GM23248 (cell line): ENCODE measurements around the gene PELO. TPM values are rescaled to one million over a fixed set of nuclear protein-coding genes. Genes with fewer than 3 reads are reported as not detected.

Experiments
- DNase-seq: peaks from one replicate; pipeline ENCODE4 v3.0.0-alpha.2; 2015
- H2AFZ ChIP-seq: fragments of 200-600 bp; sonication (generic); 2 replicates; pipeline ENCODE4 v1.6.1; 2016; ENCODE audit warnings: antibody characterized with exemption
- H3F3A ChIP-seq: fragments of 200-600 bp; sonication (generic); 2 replicates; pipeline ENCODE4 v1.6.1; 2016; ENCODE audit warnings: mild to moderate bottlenecking, antibody characterized with exemption, mixed run types; ENCODE audit not compliant: insufficient read depth
- H3K27ac ChIP-seq: fragments of 200-600 bp; sonication (generic); 2 replicates; pipeline ENCODE4 v1.5.1; 2016; ENCODE audit warnings: mild to moderate bottlenecking
- H3K27me3 ChIP-seq: fragments of 200-600 bp; sonication (generic); replicated peaks from 2 replicates; pipeline ENCODE4 v1.6.1; 2016; ENCODE audit warnings: mild to moderate bottlenecking; ENCODE audit not compliant: insufficient read depth
- H3K36me3 ChIP-seq: fragments of 200-600 bp; sonication (generic); 2 replicates; pipeline ENCODE4 v1.6.1; 2016; ENCODE audit warnings: low read depth, mild to moderate bottlenecking
- H3K4me1 ChIP-seq: fragments of 200-600 bp; sonication (generic); 2 replicates; pipeline ENCODE4 v1.6.1; 2016; ENCODE audit warnings: mild to moderate bottlenecking; ENCODE audit not compliant: insufficient read depth
- H3K4me2 ChIP-seq: fragments of 200-600 bp; sonication (generic); one replicate; pipeline ENCODE4 v1.6.1; 2016; ENCODE audit warnings: mild to moderate bottlenecking; ENCODE audit not compliant: unreplicated experiment
- H3K4me3 ChIP-seq: fragments of 200-600 bp; sonication (generic); 2 replicates; pipeline ENCODE4 v1.5.1; 2016; ENCODE audit warnings: mild to moderate bottlenecking
- H3K79me2 ChIP-seq: fragments of 200-600 bp; sonication (generic); 2 replicates; pipeline ENCODE4 v1.6.1; 2016; ENCODE audit warnings: mild to moderate bottlenecking; ENCODE audit not compliant: insufficient read depth
- H3K9ac ChIP-seq: fragments of 200-600 bp; sonication (generic); 2 replicates; pipeline ENCODE4 v1.6.1; 2016; ENCODE audit warnings: mild to moderate bottlenecking
- H3K9me2 ChIP-seq: fragments of 200-600 bp; sonication (generic); 2 replicates; pipeline ENCODE4 v1.6.1; 2016; ENCODE audit warnings: mixed run types, mild to moderate bottlenecking, moderate library complexity; ENCODE audit not compliant: insufficient read depth
- H3K9me3 ChIP-seq: fragments of 200-600 bp; sonication (generic); one replicate; pipeline ENCODE4 v1.6.1; 2017; ENCODE audit warnings: low read depth
- H4K20me1 ChIP-seq: fragments of 200-600 bp; sonication (generic); 2 replicates; pipeline ENCODE4 v1.6.0; 2016; ENCODE audit not compliant: insufficient read depth
- EZH2 ChIP-seq: fragments of 200-600 bp; sonication (generic); IDR thresholded peaks from 2 replicates; pipeline ENCODE4 v1.6.1; 2018; ENCODE audit warnings: antibody characterized with exemption, mild to moderate bottlenecking; ENCODE audit not compliant: insufficient read depth, poor library complexity, severe bottlenecking
- EZH2phosphoT487 ChIP-seq: fragments of 200-600 bp; sonication (generic); IDR thresholded peaks from 2 replicates; pipeline ENCODE4 v1.6.1; 2018; ENCODE audit warnings: antibody characterized with exemption, moderate library complexity, mild to moderate bottlenecking, low read depth; ENCODE audit not compliant: insufficient read depth
- WGBS, 2 experiments: methylation state at CpG; one replicate each; pipeline ENCODE4 v1.1.6; 2015 to 2017; ENCODE audit warnings: low lambda C conversion rate in 2 of 2, low coverage in 1 of 2; ENCODE audit errors: missing lambda C conversion rate in 2 of 2; 5-methylcytosine and 5-hydroxymethylcytosine counted together
- in situ Hi-C: fragments of 300-500 bp; cut with MboI; formaldehyde crosslinking; loops from 2 replicates; pipeline ENCODE4 v1.15.0; 2020
- polyA plus RNA-seq: library from polyadenylated mRNA; unstranded; fragments of >200 nt; fragmentation: Nextera tagmentation; extraction: Ambion mirVana; gene quantifications from 2 replicates; pipeline ENCODE4 v1.2.1, GENCODE V29; 2016
- total RNA-seq: library from RNA; depleted of rRNA; stranded (reverse); fragments of >200 nt; shearing (Covaris generic); gene quantifications from 2 replicates; pipeline ENCODE4 v1.2.3, GENCODE V29; 2014; rRNA removed

The PELO gene
- 20.4 and 24.4 TPM in 2 replicates for total RNA-seq
- 25.0 and 25.2 TPM in 2 replicates for polyA plus RNA-seq

- peak; percentile 89 for DNase-seq
- peak within 1 kb of the TSS; percentile 79 for H3K4me2 ChIP-seq
- H3K9me2 ChIP-seq = no peaks in the 10 kb centered on the region
- peaks cover 27% of the 10 kb centered on the region for H3F3A ChIP-seq
- H3K79me2 ChIP-seq = peaks cover 31% of the 10 kb centered on the region
- no peaks in the 10 kb centered on the region for H3K36me3 ChIP-seq
- no peaks in the 10 kb centered on the region for H3K9me3 ChIP-seq
- peak within 1 kb of the TSS; percentile 85 for H3K4me3 ChIP-seq
- in situ Hi-C loops = loop anchor here (25.0 kb wide), 1 partner anchor 124 kb away; no protein-coding TSS in a partner anchor
- peak within 1 kb of the TSS; percentile 79 for H3K27ac ChIP-seq
- peaks cover 26% of the 10 kb centered on the region for H3K4me1 ChIP-seq
- WGBS, 2 experiments = 1 to 3% methylated on average over 50 to 58 of the region's 61 CpGs
- H3K9ac ChIP-seq = peak within 1 kb of the TSS; percentile 86
- H2AFZ ChIP-seq = peak within 1 kb of the TSS; percentile 93
- H3K27me3 ChIP-seq = no peaks in the 10 kb centered on the region
- H4K20me1 ChIP-seq = no peaks in the 10 kb centered on the region
- TF ChIP-seq EZH2 (no peak), EZH2phosphoT487 (no peak)
Measured at GRCh38 chr5:52787600-52788504, at the start of gene PELO, which contains the start of gene ITGA1. TSS of gene PELO (plus strand) at chr5:52787916. CDS start at chr5:52800395, 12,479 bp downstream. TSS of gene ITGA1 (plus strand) at chr5:52787916. CDS start at chr5:52788354, 438 bp downstream.

DNA sequence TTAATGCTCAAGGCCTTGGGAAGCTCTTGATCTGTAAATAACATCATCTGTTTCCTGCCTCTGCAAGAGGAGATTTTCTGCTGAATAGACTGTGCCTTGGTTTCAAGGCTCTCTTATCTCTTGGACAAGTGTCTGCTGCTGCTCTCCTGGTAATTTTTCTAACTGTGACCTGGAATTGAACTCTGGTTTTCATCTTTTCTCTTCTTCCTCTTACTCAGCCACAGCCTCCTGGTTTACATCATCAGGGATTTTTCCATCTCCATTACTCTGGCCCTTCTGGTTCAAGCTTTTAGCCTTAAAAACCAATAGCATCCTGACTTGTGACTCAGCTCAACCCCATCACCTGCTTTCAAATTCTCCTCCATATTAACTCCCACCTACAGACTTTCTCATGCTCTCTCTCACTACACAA is 49.6 kb upstream of the PELO start:
- H3K9me3 ChIP-seq = no peaks in the 10 kb centered on the region
- H3K27ac ChIP-seq = no peak overlapping the region
- in situ Hi-C loops = no loop called here
- no peak for TF ChIP-seq EZH2
- no peak for TF ChIP-seq EZH2phosphoT487
- H3K27me3 ChIP-seq = no peaks in the 10 kb centered on the region
- no peak overlapping the region for H3K4me3 ChIP-seq
- H3K36me3 ChIP-seq = no peaks in the 10 kb centered on the region
- H3K79me2 ChIP-seq = no peaks in the 10 kb centered on the region
- no peaks in the 10 kb centered on the region for H3K9me2 ChIP-seq
- peak; percentile 24 for DNase-seq
- H3K4me2 ChIP-seq = no peak overlapping the region
- peaks cover under 1% of the 10 kb centered on the region; the same call in 1 of the 2 replicates for H3F3A ChIP-seq
- H2AFZ ChIP-seq = no peak overlapping the region
- no peaks in the 10 kb centered on the region for H4K20me1 ChIP-seq
- peaks cover 6% of the 10 kb centered on the region for H3K4me1 ChIP-seq
- H3K9ac ChIP-seq = no peak overlapping the region

GRCh38 chr5:52740007-52740406 is 47.7 kb upstream of the PELO start:
- in situ Hi-C loops = no loop called here
- WGBS, 2 experiments = 81 to 90% methylated on average over 2 of the region's 2 CpGs

GRCh38 chr5:52743012-52743411 is 44.7 kb upstream of the PELO start:
- Histone ChIP-seq H3K4me2 (no peak overlapping the region), H4K20me1 (no peaks in the 10 kb centered on the region), H2AFZ (no peak overlapping the region), H3K4me1 (peaks cover 34% of the 10 kb centered on the region), H3K9ac (no peak overlapping the region), H3K27ac (no peak overlapping the region), H3K4me3 (no peak overlapping the region), H3K9me2 (no peaks in the 10 kb centered on the region), H3K36me3 (no peaks in the 10 kb centered on the region), H3K9me3 (no peaks in the 10 kb centered on the region), H3K79me2 (no peaks in the 10 kb centered on the region), H3K27me3 (no peaks in the 10 kb centered on the region), H3F3A (peaks cover 12% of the 10 kb centered on the region)
- no peak for DNase-seq
- in situ Hi-C loops = no loop called here
- 93 to 99% methylated on average over 2 of the region's 2 CpGs for WGBS, 2 experiments
- no peak for TF ChIP-seq EZH2
- TF ChIP-seq EZH2phosphoT487 = no peak

More at GRCh38 chr5:52740007-52740406, 47.7 kb upstream of the PELO start:
- Histone ChIP-seq H3K9me3 (no peaks in the 10 kb centered on the region), H3K9ac (no peak overlapping the region), H3K79me2 (no peaks in the 10 kb centered on the region), H2AFZ (no peak overlapping the region), H3K36me3 (no peaks in the 10 kb centered on the region), H3F3A (peaks cover 7% of the 10 kb centered on the region), H4K20me1 (no peaks in the 10 kb centered on the region), H3K4me3 (no peak overlapping the region), H3K27me3 (no peaks in the 10 kb centered on the region), H3K4me1 (peaks cover 19% of the 10 kb centered on the region), H3K4me2 (no peak overlapping the region), H3K9me2 (no peaks in the 10 kb centered on the region), H3K27ac (no peak overlapping the region)
- TF ChIP-seq EZH2 (no peak), EZH2phosphoT487 (no peak)
- DNase-seq = no peak
